Measurements from ENCODE around the gene THAP7.

The THAP7 gene

GRCh38 chr22:20977516-20978170, 24.3 kb downstream of the THAP7 start:
- no peak overlapping the region for H3K27ac ChIP-seq
- no peak for TF ChIP-seq CTCF (conservative IDR thresholded peaks at IDR 0.05; ENCODE audit: low read depth)
- ChIA-PET POLR2A (ENCODE audit: low non-redundant PET) (no interaction called here), CTCF (no interaction called here)
- DNase-seq (ENCODE audit: low spot score), result no peak

GRCh38 chr22:20977019-20977418, 24.9 kb downstream of the THAP7 start:
- POLR2A ChIA-PET (ENCODE audit: low non-redundant PET), result no interaction called here
- no peak overlapping the region for H3K27ac ChIP-seq
- DNase-seq (ENCODE audit: low spot score), result no peak
- TF ChIP-seq CTCF (conservative IDR thresholded peaks at IDR 0.05; ENCODE audit: low read depth), result no peak
- CTCF ChIA-PET, result interaction anchor here (0.8 kb wide), 1 partner anchor 43 kb away, joined by 3 read pairs; no protein-coding TSS in a partner anchor

GRCh38 chr22:20976291-20976877, 25.5 kb downstream of the THAP7 start:
- ChIA-PET POLR2A (ENCODE audit: low non-redundant PET) (no interaction called here), CTCF (interaction anchor here (0.6 to 0.8 kb wide), 2 partner anchors 36 to 42 kb away, joined by 3 to 5 read pairs; no protein-coding TSS in a partner anchor)
- DNase-seq (ENCODE audit: low spot score), result no peak
- no peak for TF ChIP-seq CTCF (conservative IDR thresholded peaks at IDR 0.05; ENCODE audit: low read depth)
- no peak overlapping the region for H3K27ac ChIP-seq

- ChIA-PET POLR2A (ENCODE audit: low non-redundant PET) (no interaction called here), CTCF (interaction anchor here (0.6 to 1.0 kb wide), 2 partner anchors 36 to 90 kb away, joined by 3 to 5 read pairs; no protein-coding TSS in a partner anchor)
- H3K27ac ChIP-seq, result no peak overlapping the region
- no peak for TF ChIP-seq CTCF (conservative IDR thresholded peaks at IDR 0.05; ENCODE audit: low read depth)
- DNase-seq (ENCODE audit: low spot score), result no peak
Measured at GRCh38 chr22:20975541-20976290, 26.2 kb downstream of the THAP7 start.

- POLR2A ChIA-PET (ENCODE audit: low non-redundant PET), result no interaction called here
- no peak for TF ChIP-seq CTCF (conservative IDR thresholded peaks at IDR 0.05; ENCODE audit: low read depth)
- H3K27ac ChIP-seq, result no peak overlapping the region
- DNase-seq (ENCODE audit: low spot score), result no peak
- CTCF ChIA-PET, result no interaction called here
Measured at GRCh38 chr22:20974336-20974955, 27.5 kb downstream of the THAP7 start.

- ChIA-PET POLR2A (ENCODE audit: low non-redundant PET) (no interaction called here), CTCF (interaction anchor here (1.9 kb wide), 1 partner anchor 12 kb away, joined by 6 read pairs; no protein-coding TSS in a partner anchor)
- H3K27ac ChIP-seq, result no peak overlapping the region
- TF ChIP-seq CTCF (conservative IDR thresholded peaks at IDR 0.05; ENCODE audit: low read depth), result no peak
- no peak for DNase-seq (ENCODE audit: low spot score)
Measured at GRCh38 chr22:20973634-20974286, 28.2 kb downstream of the THAP7 start.

Data from RWPE1 (cell line).